OCI-LY7 (cell line): ENCODE measurements around the gene MCTP2. TPM values are rescaled to one million over a fixed set of nuclear protein-coding genes. Genes with fewer than 3 reads are reported as not detected.

Experiments used
- BruUV-seq: library from RNA; stranded (reverse); fragments of 400-500 nt; replicated peaks from 2 replicates; lab custom pipeline; 2021; lab: Mats Ljungman, UMichigan
- CTCF ChIA-PET: fragments of 300-600 bp; sonication (Branson Sonifier 250); formaldehyde crosslinking; loops from one replicate; lab custom pipeline; 2022; ENCODE audit warnings: antibody characterized with exemption; ENCODE audit not compliant: unreplicated experiment; lab: Charles Lee
- POLR2A ChIA-PET: fragments of 300-600 bp; sonication (Branson Sonifier 250); formaldehyde crosslinking; loops from one replicate; lab custom pipeline; 2022; ENCODE audit warnings: antibody characterized with exemption; lab: Charles Lee
- DNase-seq: peaks from one replicate; pipeline ENCODE4 v3.0.0-alpha.2; 2015; ENCODE audit warnings: low spot score
- H2AFZ ChIP-seq: fragments of 200-600 bp; sonication (generic), shearing (Covaris generic); 2 replicates; pipeline ENCODE4 v1.6.1; 2014; ENCODE audit warnings: mild to moderate bottlenecking, antibody characterized with exemption, low read length, moderate library complexity
- H3K27ac ChIP-seq: fragments of 200-600 bp; sonication (generic); 2 replicates; pipeline ENCODE4 v1.5.1; 2014; ENCODE audit warnings: mixed run types, low read depth, mild to moderate bottlenecking, moderate library complexity, low read length, inconsistent platforms; ENCODE audit not compliant: poor library complexity, severe bottlenecking
- H3K36me3 ChIP-seq: fragments of 200-600 bp; sonication (generic); 2 replicates; pipeline ENCODE4 v1.6.1; 2014; ENCODE audit warnings: mild to moderate bottlenecking, antibody characterized with exemption, low read length, moderate library complexity, mixed read lengths; ENCODE audit not compliant: insufficient read depth
- H3K4me1 ChIP-seq: fragments of 200-600 bp; sonication (generic); 2 replicates; pipeline ENCODE4 v1.5.1; 2014; ENCODE audit warnings: mild to moderate bottlenecking, low read length; ENCODE audit not compliant: insufficient read depth, poor library complexity, severe bottlenecking
- H3K4me2 ChIP-seq: fragments of 200-600 bp; sonication (generic); 2 replicates; pipeline ENCODE4 v1.6.1; 2014; ENCODE audit warnings: mild to moderate bottlenecking, low read length
- H3K4me3 ChIP-seq: fragments of 200-600 bp; sonication (generic); 2 replicates; pipeline ENCODE4 v1.5.1; 2014; ENCODE audit warnings: mild to moderate bottlenecking, low read depth, low read length; ENCODE audit not compliant: poor library complexity, severe bottlenecking
- H3K79me2 ChIP-seq: fragments of 200-600 bp; sonication (generic); 2 replicates; pipeline ENCODE4 v1.6.1; 2016; ENCODE audit warnings: low read depth, mild to moderate bottlenecking, low read length, moderate library complexity, mixed read lengths; ENCODE audit not compliant: insufficient read depth
- H3K9me2 ChIP-seq: fragments of 200-600 bp; sonication (generic); 2 replicates; pipeline ENCODE4 v1.6.1; 2016; ENCODE audit warnings: mild to moderate bottlenecking, low read length, mixed read lengths; ENCODE audit not compliant: insufficient read depth
- H3K9me3 ChIP-seq: fragments of 200-600 bp; sonication (generic); 2 replicates; pipeline ENCODE4 v1.6.1; 2014; ENCODE audit warnings: mild to moderate bottlenecking, mixed run types, low read length, mixed read lengths
- H4K20me1 ChIP-seq: fragments of 200-600 bp; sonication (generic); 2 replicates; pipeline ENCODE4 v1.6.1; 2014; ENCODE audit warnings: mild to moderate bottlenecking, antibody characterized with exemption, low read length, moderate library complexity, mixed read lengths; ENCODE audit not compliant: insufficient read depth
- EZH2phosphoT487 ChIP-seq: fragments of 200-600 bp; sonication (generic); IDR thresholded peaks from 2 replicates; pipeline ENCODE4 v1.6.1; 2018; ENCODE audit warnings: low read depth, borderline replicate concordance, mild to moderate bottlenecking, mixed run types, antibody characterized with exemption, low read length, moderate library complexity, mixed read lengths
- intact Hi-C: fragments of 100-400 bp; cut with micrococcal nuclease; formaldehyde crosslinking; loops from one replicate; pipeline ENCODE4 v1.10.0; 2022; ENCODE audit not compliant: unreplicated experiment
- total RNA-seq, 2 experiments: library from RNA; depleted of rRNA in 1 of 2; stranded (reverse); fragments of >200 nt in 1 of 2; shearing (Covaris generic) in 1 of 2; gene quantifications; 2 replicates each; pipeline ENCODE4 v1.2.3, GENCODE V29; 2014 to 2022
- TF ChIP-seq, protein P1 (sequence below): fragments of 200-600 bp; sonication (generic); conservative IDR thresholded peaks from 2 replicates; pipeline ENCODE4 v1.5.1; 2014; ENCODE audit warnings: mild to moderate bottlenecking, antibody characterized with exemption, low read length, moderate library complexity, mixed read lengths

Gene MCTP2
- total RNA-seq, 2 experiments from 2014 or later, result 73.2 to 90.6 TPM

DNA sequence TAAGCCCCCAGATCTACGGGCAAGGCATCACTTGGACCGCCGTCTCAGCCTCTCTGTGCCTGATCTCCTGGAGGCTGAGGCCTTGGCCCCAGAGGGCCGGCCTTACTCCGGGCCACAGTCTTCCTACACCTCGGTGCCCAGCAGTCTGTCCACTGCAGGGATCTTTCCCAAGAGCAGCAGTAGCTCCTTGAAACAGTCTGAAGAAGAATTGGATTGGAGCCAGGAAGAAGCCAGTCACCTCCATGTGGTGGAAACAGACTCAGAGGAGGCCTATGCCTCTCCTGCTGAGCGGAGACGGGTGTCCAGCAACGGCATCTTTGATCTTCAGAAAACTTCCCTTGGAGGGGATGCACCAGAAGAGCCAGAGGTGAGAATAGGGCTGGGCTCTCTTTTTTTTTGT lies 67.0 kb downstream of the MCTP2 start:
- Histone ChIP-seq H3K9me3 (peaks cover 22% of the 10 kb centered on the region; the same call in 1 of the 2 replicates), H3K4me2 (peak overlapping the region; percentile 78), H2AFZ (no peak overlapping the region), H3K9me2 (no peaks in the 10 kb centered on the region), H3K4me1 (peaks cover 71% of the 10 kb centered on the region), H4K20me1 (no peaks in the 10 kb centered on the region), H3K79me2 (peaks cover 48% of the 10 kb centered on the region), H3K4me3 (peak overlapping the region; percentile 54), H3K36me3 (peaks cover 47% of the 10 kb centered on the region), H3K27ac (peak overlapping the region; percentile 91)
- ChIA-PET CTCF (no interaction called here), POLR2A (interaction anchor here (0.6 to 4.8 kb wide), 5 partner anchors 8 to 68 kb away, joined by 3 to 63 read pairs (median 5); no protein-coding TSS in a partner anchor)
- no peak for DNase-seq
- intact Hi-C loops, result no loop called here
- TF ChIP-seq EZH2phosphoT487, result no peak
- TF ChIP-seq, protein P1, sequence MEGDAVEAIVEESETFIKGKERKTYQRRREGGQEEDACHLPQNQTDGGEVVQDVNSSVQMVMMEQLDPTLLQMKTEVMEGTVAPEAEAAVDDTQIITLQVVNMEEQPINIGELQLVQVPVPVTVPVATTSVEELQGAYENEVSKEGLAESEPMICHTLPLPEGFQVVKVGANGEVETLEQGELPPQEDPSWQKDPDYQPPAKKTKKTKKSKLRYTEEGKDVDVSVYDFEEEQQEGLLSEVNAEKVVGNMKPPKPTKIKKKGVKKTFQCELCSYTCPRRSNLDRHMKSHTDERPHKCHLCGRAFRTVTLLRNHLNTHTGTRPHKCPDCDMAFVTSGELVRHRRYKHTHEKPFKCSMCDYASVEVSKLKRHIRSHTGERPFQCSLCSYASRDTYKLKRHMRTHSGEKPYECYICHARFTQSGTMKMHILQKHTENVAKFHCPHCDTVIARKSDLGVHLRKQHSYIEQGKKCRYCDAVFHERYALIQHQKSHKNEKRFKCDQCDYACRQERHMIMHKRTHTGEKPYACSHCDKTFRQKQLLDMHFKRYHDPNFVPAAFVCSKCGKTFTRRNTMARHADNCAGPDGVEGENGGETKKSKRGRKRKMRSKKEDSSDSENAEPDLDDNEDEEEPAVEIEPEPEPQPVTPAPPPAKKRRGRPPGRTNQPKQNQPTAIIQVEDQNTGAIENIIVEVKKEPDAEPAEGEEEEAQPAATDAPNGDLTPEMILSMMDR, result no peak
- BruUV-seq, result no TSS peak

DNA sequence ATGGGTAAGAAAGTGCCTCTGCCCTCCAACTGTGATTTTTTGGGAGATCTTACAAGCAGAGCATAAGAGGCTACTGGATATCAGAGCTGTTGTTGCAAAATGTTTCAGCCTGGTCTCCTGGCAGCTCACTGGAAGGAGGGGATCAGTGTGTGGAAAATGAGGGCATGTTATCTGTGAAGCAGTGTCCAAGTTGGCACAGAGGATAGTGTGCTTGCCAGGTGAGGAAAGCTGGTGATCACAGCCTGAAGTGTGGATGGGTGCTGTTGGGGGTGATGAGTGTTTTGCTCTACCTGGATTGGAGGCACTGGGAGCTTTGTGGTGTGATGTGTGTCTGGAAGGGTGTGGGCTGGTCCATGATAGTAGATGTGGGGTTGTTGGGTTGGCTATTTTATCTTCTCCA lies 69.3 kb downstream of the MCTP2 start:
- Histone ChIP-seq H4K20me1 (no peaks in the 10 kb centered on the region), H3K27ac (no peak overlapping the region), H3K36me3 (peaks cover 66% of the 10 kb centered on the region), H3K79me2 (peaks cover 64% of the 10 kb centered on the region), H3K4me1 (peaks cover 77% of the 10 kb centered on the region), H3K9me3 (peaks cover 28% of the 10 kb centered on the region; the same call in 1 of the 2 replicates), H3K4me3 (peak overlapping the region; percentile 63), H3K9me2 (no peaks in the 10 kb centered on the region), H3K4me2 (peak overlapping the region; percentile 71; the same call in 1 of the 2 replicates), H2AFZ (no peak overlapping the region)
- intact Hi-C loops, result no loop called here
- CTCF ChIA-PET, result interaction anchor here (0.9 kb wide), 1 partner anchor 71 kb away, joined by 4 read pairs; no protein-coding TSS in a partner anchor
- no TSS peak for BruUV-seq
- TF ChIP-seq, protein P1, result no peak
- TF ChIP-seq EZH2phosphoT487, result no peak
- no peak for DNase-seq
- POLR2A ChIA-PET, result interaction anchor here (0.7 to 1.8 kb wide), 7 partner anchors 8 to 356 kb away, joined by 3 to 8 read pairs (median 4); partner anchors contain the start of gene MCTP2

DNA sequence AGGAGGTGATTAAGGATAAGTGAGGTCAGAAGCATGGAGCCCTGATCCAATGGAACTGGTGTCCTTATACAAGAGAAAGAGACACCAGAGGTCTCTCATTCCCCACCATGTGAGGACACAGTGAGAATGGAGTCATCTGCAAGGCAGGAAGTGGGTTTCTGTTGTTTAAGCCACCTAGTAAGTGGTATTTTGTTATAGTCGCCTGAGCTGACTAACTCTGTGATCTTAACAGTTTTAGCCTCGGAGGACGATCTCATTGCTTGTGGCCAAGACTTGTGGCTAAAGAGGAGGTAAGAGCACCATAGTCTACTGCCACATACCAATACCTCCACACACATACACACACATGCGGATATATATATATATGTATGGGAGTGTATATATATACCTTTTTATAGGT lies 73.8 kb downstream of the MCTP2 start:
- CTCF ChIA-PET, result interaction anchor here (1.0 to 1.1 kb wide), 2 partner anchors 18 to 67 kb away, joined by 3 to 4 read pairs; no protein-coding TSS in a partner anchor
- TF ChIP-seq EZH2phosphoT487, result no peak
- TF ChIP-seq, protein P1, result no peak
- Histone ChIP-seq H2AFZ (no peak overlapping the region), H3K4me3 (no peak overlapping the region), H3K79me2 (peaks cover 52% of the 10 kb centered on the region), H4K20me1 (no peaks in the 10 kb centered on the region), H3K4me2 (peak overlapping the region; percentile 72), H3K9me2 (no peaks in the 10 kb centered on the region), H3K9me3 (peaks cover 29% of the 10 kb centered on the region; the same call in 1 of the 2 replicates), H3K27ac (peak overlapping the region; percentile 86), H3K4me1 (peaks cover 73% of the 10 kb centered on the region), H3K36me3 (peaks cover 85% of the 10 kb centered on the region)
- intact Hi-C loops, result no loop called here
- no TSS peak for BruUV-seq
- DNase-seq, result peak; percentile 46
- POLR2A ChIA-PET, result interaction anchor here (1.4 to 5.2 kb wide), 9 partner anchors 8 to 126 kb away, joined by 3 to 83 read pairs (median 10); partner anchors contain the start of gene MCTP2
